Upper lobe of left lung (tissue), 4 donors: ENCODE data around the gene UGT1A10.

ENCODE experiments used
- CTCF ChIP-seq, 6 experiments: fragments of 450-650 bp in 4 of 6; fragments of 200-600 bp in 2 of 6; sonication (generic) in 2 of 6; IDR thresholded peaks; one replicate each; pipeline ENCODE4 v1.5.1; 2016 to 2019; ENCODE audit warnings: antibody characterized with exemption in 6 of 6
- EP300 ChIP-seq, 4 donors: sonication (generic); formaldehyde crosslinking; IDR thresholded peaks; one replicate each; pipeline ENCODE4 v1.5.1; 2017; ENCODE audit warnings: antibody characterized with exemption in 4 of 4, control low read depth in 2 of 4
- POLR2A ChIP-seq, 4 donors: fragments of 450-650 bp; IDR thresholded peaks; one replicate each; pipeline ENCODE4 v1.5.1; 2016 to 2017; ENCODE audit warnings: antibody characterized with exemption in 4 of 4, mild to moderate bottlenecking in 2 of 4

GRCh38 chr2:233597522-233597921 is 38.7 kb upstream of the UGT1A10 start:
- no peak for TF ChIP-seq POLR2A (IDR thresholded peaks at IDR 0.05)
- no peak for TF ChIP-seq CTCF (IDR thresholded peaks at IDR 0.05)
- no peak for TF ChIP-seq EP300 (IDR thresholded peaks at IDR 0.05)
